Measurements from ENCODE around the gene GPATCH8. TPM values are rescaled to one million over a fixed set of nuclear protein-coding genes. Genes with fewer than 3 reads are reported as not detected.
"Not testable (repeated sequence)": the region's sequence is repeated elsewhere in the genome, so short reads cannot be mapped to it uniquely, and the experiment has no call there.

Gene GPATCH8
- polyA plus RNA-seq, 1 of the 3 experiments (the other 2 are of a cell fraction): 12.7 TPM

GRCh38 chr17:44396946-44397345, 106.3 kb downstream of the GPATCH8 start:
- H3K27me3 ChIP-seq (ENCODE audit: insufficient read depth): no peaks in the 10 kb centered on the region
- H3K79me2 ChIP-seq (ENCODE audit: insufficient read depth): no peaks in the 10 kb centered on the region
- H3K9me3 ChIP-seq: no peaks in the 10 kb centered on the region
- no peak overlapping the region for H3K4me2 ChIP-seq
- no peak overlapping the region for H3K4me3 ChIP-seq (ENCODE audit: low read depth in 2 of 2, low read length in 1 of 2)
- 87% methylated on average over 5 of the region's 5 CpGs for WGBS (ENCODE audit: low lambda C conversion rate)
- CTCF ChIA-PET: interaction anchor here (1.1 to 3.5 kb wide), 6 partner anchors 11 to 136 kb away, joined by 3 to 10 read pairs (median 3); partner anchors contain the start of gene FAM171A2
- DNase-seq: no peak
- no peaks in the 10 kb centered on the region for H3K9me2 ChIP-seq
- POLR2A ChIA-PET: no interaction called here
- TF ChIP-seq TAF1 (IDR thresholded peaks at IDR 0.05; ENCODE audit: borderline replicate concordance, low read depth, low read length) (no peak), TEAD4 (IDR thresholded peaks at IDR 0.05; ENCODE audit: borderline replicate concordance, insufficient read depth) (no peak), RXRA (IDR thresholded peaks at IDR 0.05; ENCODE audit: borderline replicate concordance, low read depth) (no peak)
- no peak overlapping the region for H2AFZ ChIP-seq (ENCODE audit: low read depth)
- H3K27ac ChIP-seq (ENCODE audit: low read depth in 2 of 2, low read length in 1 of 2): no peak overlapping the region
- H3F3A ChIP-seq (replicated peaks; ENCODE audit: insufficient read depth): peaks cover 3% of the 10 kb centered on the region
- no peak overlapping the region for H3K9ac ChIP-seq
- H3K36me3 ChIP-seq (replicated peaks in 1 of 2; ENCODE audit: control insufficient read depth in 1 of 2, insufficient read depth in 2 of 2, low read length in 1 of 2): peaks cover 27 to 54% of the 10 kb centered on the region in 2 experiments
- no peaks in the 10 kb centered on the region for H4K20me1 ChIP-seq (ENCODE audit: insufficient read depth)
- no peaks in the 10 kb centered on the region for H3K4me1 ChIP-seq (ENCODE audit: control insufficient read depth in 1 of 2, insufficient read depth in 2 of 2, low read depth in 1 of 2, low read length in 1 of 2)

- Histone ChIP-seq H3K27ac (ENCODE audit: low read depth in 2 of 2, low read length in 1 of 2) (no peak overlapping the region), H3K4me1 (ENCODE audit: control insufficient read depth in 1 of 2, insufficient read depth in 2 of 2, low read depth in 1 of 2, low read length in 1 of 2) (no peaks in the 10 kb centered on the region), H4K20me1 (ENCODE audit: insufficient read depth) (no peaks in the 10 kb centered on the region), H2AFZ (ENCODE audit: low read depth) (no peak overlapping the region), H3K9ac (no peak overlapping the region), H3K4me3 (ENCODE audit: low read depth in 2 of 2, low read length in 1 of 2) (no peak overlapping the region), H3K9me2 (no peaks in the 10 kb centered on the region), H3K4me2 (no peak overlapping the region), H3K27me3 (ENCODE audit: insufficient read depth) (no peaks in the 10 kb centered on the region), H3K9me3 (no peaks in the 10 kb centered on the region), H3F3A (replicated peaks; ENCODE audit: insufficient read depth) (peaks cover 9% of the 10 kb centered on the region), H3K79me2 (ENCODE audit: insufficient read depth) (no peaks in the 10 kb centered on the region), H3K36me3 (replicated peaks in 1 of 2; ENCODE audit: control insufficient read depth in 1 of 2, insufficient read depth in 2 of 2, low read length in 1 of 2) (peaks cover 17 to 37% of the 10 kb centered on the region in 2 experiments)
- WGBS (ENCODE audit: low lambda C conversion rate): 95% methylated on average over 2 of the region's 2 CpGs
- ChIA-PET POLR2A (interaction anchor here (0.6 kb wide), 1 partner anchor 8 kb away, joined by 3 read pairs; no protein-coding TSS in a partner anchor), CTCF (interaction anchor here (0.7 to 3.5 kb wide), 3 partner anchors 19 to 296 kb away, joined by 3 to 10 read pairs (median 3); no protein-coding TSS in a partner anchor)
- TF ChIP-seq USF2 (IDR thresholded peaks at IDR 0.05; ENCODE audit: borderline replicate concordance, low read depth, low read length) (no peak), FOXM1 (IDR thresholded peaks at IDR 0.05; ENCODE audit: low read depth) (no peak), SIN3A (IDR thresholded peaks at IDR 0.05; ENCODE audit: borderline replicate concordance, low read depth, low read length) (no peak), ELF1 (IDR thresholded peaks at IDR 0.05) (no peak), CHD2 (IDR thresholded peaks at IDR 0.05; ENCODE audit: low read length, partially characterized antibody) (no peak), RAD21 (IDR thresholded peaks at IDR 0.05; ENCODE audit: low read length) (no peak), CTCF (IDR thresholded peaks at IDR 0.05) (no peak), RXRA (IDR thresholded peaks at IDR 0.05; ENCODE audit: borderline replicate concordance, low read depth) (no peak), MEF2A (IDR thresholded peaks at IDR 0.05; ENCODE audit: borderline replicate concordance, low read depth) (no peak), NRF1 (IDR thresholded peaks at IDR 0.05; ENCODE audit: low read depth, low read length) (no peak), POLR2AphosphoS5 (IDR thresholded peaks at IDR 0.05; ENCODE audit: low read depth, low read length) (no peak), GATA2 (CRISPR knock-in tag; IDR thresholded peaks at IDR 0.05) (no peak)
- no peak for DNase-seq
Measured at GRCh38 chr17:44394833-44395232, 108.4 kb downstream of the GPATCH8 start.

- H3K4me2 ChIP-seq; H3K4me3 ChIP-seq (ENCODE audit: low read depth in 2 of 2, low read length in 1 of 2); H3K79me2 ChIP-seq (ENCODE audit: insufficient read depth); H3K9me2 ChIP-seq; POLR2A ChIA-PET; H3K27me3 ChIP-seq (ENCODE audit: insufficient read depth); H3F3A ChIP-seq (replicated peaks; ENCODE audit: insufficient read depth); H3K9me3 ChIP-seq; H2AFZ ChIP-seq (ENCODE audit: low read depth); H4K20me1 ChIP-seq (ENCODE audit: insufficient read depth); DNase-seq; H3K4me1 ChIP-seq (ENCODE audit: control insufficient read depth in 1 of 2, insufficient read depth in 2 of 2, low read depth in 1 of 2, low read length in 1 of 2); H3K27ac ChIP-seq (ENCODE audit: low read depth in 2 of 2, low read length in 1 of 2); H3K9ac ChIP-seq: not testable (repeated sequence)
- CTCF ChIA-PET: interaction anchor here (3.5 kb wide), 1 partner anchor 18 kb away, joined by 10 read pairs; no protein-coding TSS in a partner anchor
- H3K36me3 ChIP-seq (replicated peaks in 1 of 2; ENCODE audit: control insufficient read depth in 1 of 2, insufficient read depth in 2 of 2, low read length in 1 of 2): peaks cover 11 to 30% of the 10 kb centered on the region in 2 experiments
- over 99% methylated on average over 9 of the region's 9 CpGs for WGBS (ENCODE audit: low lambda C conversion rate)
Measured at GRCh38 chr17:44394112-44394511, 109.1 kb downstream of the GPATCH8 start.
